Measurements from ENCODE around the gene PPP2R2D.
"Not testable (repeated sequence)": the region's sequence is repeated elsewhere in the genome, so short reads cannot be mapped to it uniquely, and the experiment has no call there.

PPP2R2D gene

GRCh38 chr10:131869344-131869743 lies 31.5 kb upstream of the PPP2R2D start:
- DNase-seq, result no peak

DNA sequence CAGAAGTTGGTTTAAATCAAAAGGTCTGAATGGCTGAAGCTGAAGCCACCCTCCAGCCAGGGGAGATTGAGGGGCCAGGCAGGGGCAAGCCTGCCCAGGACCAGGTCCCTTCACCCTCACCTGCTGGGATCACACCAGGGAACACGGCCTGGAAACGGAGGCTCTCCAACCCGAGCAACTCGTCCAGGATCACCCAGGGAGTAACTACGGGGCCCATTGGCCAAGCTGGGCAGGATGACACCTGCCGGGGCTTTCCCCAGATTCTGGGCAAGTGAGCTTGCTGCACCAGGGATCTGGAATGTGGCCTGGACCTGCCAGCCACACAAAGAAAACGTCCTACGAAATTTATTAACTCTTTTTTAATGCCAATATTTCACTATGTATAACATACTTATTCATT lies 30.4 kb upstream of the PPP2R2D start:
- DNase-seq, result no peak

DNA sequence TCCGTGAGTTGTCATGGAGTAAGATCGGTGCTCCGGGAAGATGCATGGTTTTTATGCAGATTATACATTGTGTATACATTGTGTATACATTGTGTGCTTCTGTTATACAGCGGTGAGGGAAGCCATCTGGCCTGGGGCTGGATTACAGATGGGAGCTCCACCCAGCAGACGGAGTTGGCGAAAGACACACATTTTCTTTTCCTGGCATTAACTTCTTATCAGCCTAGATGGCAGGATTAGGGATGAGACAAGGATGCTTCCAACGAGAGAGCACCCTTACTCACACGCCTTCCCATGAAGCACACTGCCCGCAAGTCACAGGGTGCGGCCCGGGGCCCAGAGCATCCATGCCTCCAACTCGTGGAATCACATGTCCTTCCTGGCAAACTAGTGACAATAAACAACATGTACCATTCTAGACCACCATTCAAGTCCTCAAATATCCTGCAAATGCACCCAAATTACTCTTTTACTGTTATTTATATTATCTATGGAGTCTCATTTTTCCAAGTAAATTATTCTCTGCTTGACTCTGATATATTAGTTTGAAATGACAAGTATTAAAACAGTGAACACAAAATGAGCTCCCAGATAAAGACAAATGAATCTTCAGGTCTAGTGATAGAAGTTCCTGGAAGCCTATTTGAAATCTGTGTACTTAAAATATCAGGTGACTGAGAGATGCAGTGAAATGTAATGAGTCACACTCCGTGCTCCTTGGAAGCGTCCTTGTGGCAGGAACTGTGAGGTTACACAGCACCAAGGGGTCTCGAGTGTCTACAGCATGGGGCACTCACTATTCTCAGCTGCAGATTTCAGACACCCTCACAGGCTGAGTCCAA lies 29.8 kb upstream of the PPP2R2D start:
- DNase-seq, result no peak

- no peak for DNase-seq
Measured at GRCh38 chr10:131871673-131872005, 29.2 kb upstream of the PPP2R2D start.

DNA sequence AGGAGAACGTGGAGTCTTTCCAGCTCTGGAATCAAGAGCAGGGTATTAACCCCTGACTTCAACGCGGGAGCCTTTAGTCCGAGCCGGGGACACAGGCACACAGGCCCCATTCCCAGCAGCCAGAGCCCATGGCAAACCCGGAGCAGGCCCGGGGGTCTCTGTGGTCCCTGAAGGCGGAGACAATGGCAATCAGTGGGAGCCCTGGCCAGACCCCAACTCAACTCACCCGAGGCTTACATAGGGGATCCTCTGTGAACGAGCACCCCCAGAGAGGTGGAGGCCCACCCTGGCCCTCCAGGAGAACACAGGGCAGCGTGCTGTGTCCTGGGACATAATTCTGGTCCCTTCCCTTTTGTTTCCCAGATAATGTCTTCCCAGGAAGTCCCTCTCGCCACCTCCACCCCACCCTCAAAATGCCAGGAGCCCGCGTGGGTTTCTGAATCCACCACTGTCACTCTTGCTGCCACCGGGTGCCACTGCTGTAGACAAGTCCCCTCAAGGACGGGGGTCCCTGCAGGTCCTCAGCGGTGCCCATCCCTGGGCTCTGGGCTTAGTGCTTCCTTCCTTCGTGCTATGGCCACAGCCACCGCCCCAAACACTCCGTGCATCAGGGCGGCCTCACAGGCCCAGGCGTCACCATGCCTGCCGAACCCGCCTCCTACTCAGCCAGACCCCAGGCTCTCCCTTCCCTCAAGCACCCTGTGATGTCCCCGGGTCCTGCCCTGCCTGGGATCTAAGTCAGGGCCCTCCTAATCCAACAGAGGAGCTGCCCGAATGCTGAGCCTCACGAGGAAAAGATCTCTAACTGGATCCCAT lies 28.6 kb upstream of the PPP2R2D start:
- DNase-seq, result no peak

GRCh38 chr10:131872827-131873375 lies 27.9 kb upstream of the PPP2R2D start:
- DNase-seq, result no peak

- DNase-seq, result peak; percentile 76 to 81
Measured at GRCh38 chr10:131874991-131875451, 25.8 kb upstream of the PPP2R2D start.

- no peak for DNase-seq
Measured at GRCh38 chr10:131875501-131875900, 25.3 kb upstream of the PPP2R2D start.

GRCh38 chr10:131876017-131876416 lies 24.8 kb upstream of the PPP2R2D start:
- DNase-seq, result no peak

DNA sequence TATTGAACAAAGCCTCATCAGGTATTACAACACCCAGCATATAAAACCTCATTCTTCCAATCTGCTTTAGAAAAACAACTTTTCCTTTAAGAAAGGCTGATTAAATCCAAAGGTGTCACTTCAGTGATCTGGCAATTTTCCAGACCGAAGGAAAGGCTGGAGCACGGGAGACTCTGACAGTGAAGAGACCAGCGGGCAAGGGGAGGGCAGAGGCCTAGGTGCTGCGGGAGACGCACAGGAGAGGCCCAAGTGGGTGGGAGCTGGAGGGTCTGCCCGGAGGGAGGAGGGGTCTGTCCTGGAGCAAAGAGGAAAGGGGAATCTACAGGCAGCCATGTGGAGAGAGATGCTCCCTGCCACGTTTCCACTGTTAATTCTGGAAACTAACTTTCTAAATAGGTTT lies 24.3 kb upstream of the PPP2R2D start:
- DNase-seq, result no peak

DNA sequence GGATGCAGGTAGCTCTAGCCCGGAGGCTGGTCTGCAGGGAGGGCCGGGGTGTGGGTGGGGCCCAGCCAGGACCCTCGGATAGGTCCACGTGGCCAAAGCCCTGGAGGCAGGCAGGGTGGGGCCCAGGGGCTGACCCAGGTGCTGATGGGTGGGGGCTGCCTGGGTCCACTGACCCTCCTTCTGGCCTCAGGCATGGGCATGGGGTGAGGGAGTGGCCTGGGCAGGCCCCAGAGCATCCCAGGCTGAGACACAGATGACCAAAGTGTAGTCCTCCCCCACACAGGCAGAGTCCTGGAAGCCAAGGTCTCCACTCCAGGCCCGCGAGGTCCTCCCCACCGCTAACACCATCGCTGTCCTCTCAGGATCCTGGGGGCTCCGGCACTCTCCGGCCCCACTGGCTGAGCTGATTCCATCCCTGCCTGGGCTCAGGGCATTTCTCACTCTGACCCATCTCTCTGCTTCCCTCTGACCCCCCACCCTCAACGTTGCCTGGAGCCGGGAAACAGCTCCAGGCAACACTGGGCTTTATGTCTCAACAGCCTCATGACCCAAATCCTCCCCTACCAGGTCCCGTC lies 20.7 kb upstream of the PPP2R2D start:
- no peak for DNase-seq

- DNase-seq, result no peak
Measured at GRCh38 chr10:131881104-131881880, 19.5 kb upstream of the PPP2R2D start.

DNA sequence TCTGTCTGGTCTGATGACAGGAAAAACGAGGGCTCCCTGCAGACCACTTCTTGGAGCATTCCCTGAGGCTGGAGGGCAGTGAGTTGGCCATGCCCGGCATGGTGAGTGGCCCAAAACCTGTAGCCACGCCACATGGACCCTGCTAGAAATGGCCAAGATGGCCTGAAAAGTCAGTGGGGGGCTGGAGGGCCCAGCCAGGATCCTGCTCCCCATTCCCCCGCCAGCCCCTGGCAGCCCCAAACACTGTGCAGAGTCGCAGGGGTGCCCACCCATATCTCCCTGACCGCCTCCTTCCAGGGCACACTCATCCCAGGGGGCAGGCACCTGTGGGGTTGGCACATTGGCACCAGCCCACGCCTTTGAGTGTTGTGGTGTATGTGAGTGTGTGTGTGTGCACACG lies 18.7 kb upstream of the PPP2R2D start:
- no peak for DNase-seq

- no peak for DNase-seq
Measured at GRCh38 chr10:131882590-131883451, 18.0 kb upstream of the PPP2R2D start.

DNA sequence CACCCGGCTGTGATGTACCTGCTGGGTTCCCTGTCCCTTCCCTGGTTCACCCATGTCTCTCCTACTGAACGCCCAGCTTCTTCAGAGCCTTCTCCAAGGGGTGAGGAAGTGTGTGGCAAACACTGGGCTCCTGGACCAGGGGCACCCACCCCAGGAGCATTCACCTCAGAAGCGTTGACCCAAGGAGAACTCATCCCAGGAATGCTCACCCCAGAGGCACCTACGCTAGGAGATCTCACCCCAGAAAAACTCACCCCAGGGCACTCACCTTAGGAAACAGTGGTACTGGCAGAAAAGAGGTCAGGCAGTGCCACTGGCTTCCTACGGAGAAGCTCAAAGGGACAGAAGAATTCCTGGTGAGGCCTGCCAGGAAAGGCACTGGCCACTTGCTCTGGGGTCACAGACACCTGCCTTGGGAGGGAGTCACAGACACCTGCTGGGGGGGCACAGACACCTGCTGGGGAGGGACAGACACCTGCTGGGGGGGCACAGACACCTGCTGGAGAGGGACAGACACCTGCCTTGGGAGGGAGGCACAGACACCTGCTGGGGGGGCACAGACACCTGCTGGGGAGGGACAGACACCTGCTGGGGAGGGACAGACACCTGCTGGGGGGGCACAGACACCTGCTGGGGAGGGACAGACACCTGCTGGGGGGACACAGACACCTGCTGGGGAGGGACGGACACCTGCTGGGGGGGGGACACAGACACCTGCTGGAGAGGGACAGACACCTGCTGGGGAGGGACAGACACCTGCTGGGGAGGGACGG lies 17.0 kb upstream of the PPP2R2D start:
- DNase-seq, result not testable (repeated sequence)

- DNase-seq, result peak; percentile 34 to 46
Measured at GRCh38 chr10:131885391-131886165, 15.2 kb upstream of the PPP2R2D start.

DNA sequence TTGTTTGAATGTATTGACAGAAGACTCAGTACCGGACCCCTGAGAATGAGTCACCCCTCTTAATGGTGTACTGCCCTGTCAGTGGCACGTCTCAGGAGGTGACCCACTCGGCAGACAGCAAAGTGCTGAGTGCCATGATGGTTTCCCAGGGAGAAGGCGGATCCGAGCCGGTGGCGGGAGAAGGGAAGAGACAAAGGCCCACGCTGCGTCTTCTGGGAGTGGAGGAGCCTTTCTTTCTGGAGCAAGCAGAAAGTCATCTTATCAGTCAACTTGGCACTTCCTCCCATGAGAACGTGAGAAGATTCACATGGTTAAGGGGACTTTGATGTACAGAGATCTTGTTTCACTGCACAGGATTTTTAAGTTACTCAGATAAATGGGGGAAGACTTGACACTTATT lies 14.6 kb upstream of the PPP2R2D start:
- DNase-seq, result no peak

DNA sequence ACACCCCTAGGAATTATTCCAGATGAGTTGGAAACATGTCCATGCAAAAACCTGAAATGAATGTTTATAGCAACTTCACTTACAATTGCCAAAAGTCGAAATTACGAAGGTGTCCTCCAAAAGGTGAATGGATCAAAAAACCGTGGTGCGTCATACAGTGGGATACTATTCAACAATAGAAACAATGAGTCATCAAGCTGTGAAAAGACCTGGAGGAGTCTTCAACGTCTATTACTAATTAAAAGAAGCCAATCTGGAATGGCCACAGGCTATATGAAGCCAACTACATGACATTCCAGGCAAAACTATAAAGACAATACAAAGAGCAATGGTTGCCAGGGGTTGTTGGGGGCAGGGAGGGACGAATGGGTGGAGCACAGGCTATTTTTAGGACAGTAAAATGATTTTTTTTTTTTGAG lies 12.6 kb upstream of the PPP2R2D start:
- DNase-seq, result no peak

DNA sequence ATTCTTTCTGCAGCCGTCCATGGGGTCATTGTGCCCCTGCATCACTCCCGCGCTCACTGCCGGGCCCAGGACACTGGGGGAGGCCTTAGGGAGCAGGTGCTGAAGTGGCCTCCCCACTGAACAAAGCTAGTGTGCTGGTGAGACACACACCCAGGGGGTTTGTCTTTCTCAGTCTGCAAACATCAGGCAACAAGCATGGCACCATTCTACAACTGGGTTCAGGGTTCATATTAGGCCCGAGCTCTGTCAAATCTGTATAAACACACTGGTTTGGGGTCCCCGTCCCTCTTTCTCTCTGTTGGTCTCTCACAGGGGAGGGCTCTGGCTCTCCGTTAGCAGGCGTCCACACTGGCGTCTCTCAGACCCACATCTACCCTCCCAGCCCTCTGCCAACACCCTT lies 11.1 kb upstream of the PPP2R2D start:
- DNase-seq, result no peak

Measured in AML-193 (cell line).